HEK293 (cell line): ENCODE data around the gene HHAT.

ENCODE experiments used
- CTCF ChIA-PET: fragments of 350-600 bp; formaldehyde crosslinking; extraction: SDS; loops from one replicate; lab custom pipeline; 2021; ENCODE audit warnings: antibody characterized with exemption; lab: Yijun Ruan, JAX
- POLR2A ChIA-PET: fragments of 300-600 bp; formaldehyde crosslinking; extraction: SDS; loops from one replicate; lab custom pipeline; 2020; ENCODE audit warnings: antibody characterized with exemption, inconsistent platforms; lab: Yijun Ruan, JAX
- H3K27ac ChIP-seq: fragments of 200-500 bp; sonication (Bioruptor generic); 2 replicates; pipeline ENCODE4 v1.5.1; 2014; ENCODE audit warnings: low read depth, low read length, control low read depth, inconsistent platforms; ENCODE audit errors: extremely low read depth
- H3K36me3 ChIP-seq, 2 experiments: fragments of 200-500 bp in 1 of 2; sonication (Bioruptor generic) in 1 of 2; 1 replicate in 1 of 2; 2 replicates in 1 of 2; pipeline ENCODE4 v1.5.1; 2014 to 2017; ENCODE audit warnings: inconsistent platforms in 2 of 2, low read length in 2 of 2; ENCODE audit not compliant: control insufficient read depth in 2 of 2, insufficient read depth in 1 of 2
- H3K4me1 ChIP-seq: fragments of 200-500 bp; sonication (Bioruptor generic); 2 replicates; pipeline ENCODE4 v1.5.1; 2014; ENCODE audit warnings: mild to moderate bottlenecking, low read length, inconsistent platforms; ENCODE audit not compliant: control insufficient read depth, insufficient read depth
- H3K4me3 ChIP-seq: 2 replicates; pipeline ENCODE4 v1.5.1; 2011; ENCODE audit warnings: low read depth, mild to moderate bottlenecking, control low read depth, low read length, moderate library complexity
- H3K9me3 ChIP-seq: fragments of 200-500 bp; sonication (Bioruptor generic); 2 replicates; pipeline ENCODE4 v1.5.1; 2014; ENCODE audit warnings: low read depth, low read length, inconsistent platforms; ENCODE audit not compliant: control insufficient read depth, insufficient read depth
- HOXD13 ChIP-seq: sonication (generic); formaldehyde crosslinking; IDR thresholded peaks from 2 replicates; pipeline ENCODE4 v1.8.0; 2022; ENCODE audit warnings: missing genetic modification reagents, borderline replicate concordance
- KLF1 ChIP-seq: fragments of 450-650 bp; formaldehyde crosslinking; IDR thresholded peaks from 2 replicates; pipeline ENCODE4 v1.5.1; 2016; ENCODE audit warnings: missing biosample characterization, missing genetic modification characterization
- PRDM1 ChIP-seq: fragments of 450-650 bp; formaldehyde crosslinking; IDR thresholded peaks from 2 replicates; pipeline ENCODE4; 2016; ENCODE audit warnings: missing biosample characterization, missing genetic modification characterization
- SCRT1 ChIP-seq: fragments of 450-650 bp; formaldehyde crosslinking; IDR thresholded peaks from 2 replicates; pipeline ENCODE4 v1.5.1; 2016; ENCODE audit warnings: missing biosample characterization, missing genetic modification characterization, borderline replicate concordance
- SCRT2 ChIP-seq: fragments of 450-650 bp; formaldehyde crosslinking; IDR thresholded peaks from 2 replicates; pipeline ENCODE4 v1.5.1; 2016; ENCODE audit warnings: missing biosample characterization, missing genetic modification characterization
- SETDB1 ChIP-seq: IDR thresholded peaks from one replicate; pipeline ENCODE4 v1.6.1; 2017; ENCODE audit warnings: mild to moderate bottlenecking, low read length, moderate library complexity, mixed read lengths; ENCODE audit not compliant: insufficient read length
- ZBTB17 ChIP-seq: fragments of 450-650 bp; formaldehyde crosslinking; IDR thresholded peaks from 2 replicates; pipeline ENCODE4 v1.5.1; 2016; ENCODE audit warnings: missing biosample characterization, missing genetic modification characterization
- ZBTB7A ChIP-seq: fragments of 450-650 bp; formaldehyde crosslinking; IDR thresholded peaks from 2 replicates; pipeline ENCODE4 v1.5.1; 2016; ENCODE audit warnings: low read depth, missing biosample characterization, missing genetic modification characterization
- ZNF133 ChIP-seq: fragments of 450-650 bp; formaldehyde crosslinking; IDR thresholded peaks from 2 replicates; pipeline ENCODE4 v1.5.1; 2016; ENCODE audit warnings: missing biosample characterization, missing genetic modification characterization
- ZNF138 ChIP-seq: fragments of 450-650 bp; formaldehyde crosslinking; IDR thresholded peaks from 2 replicates; pipeline ENCODE4 v1.5.1; 2016; ENCODE audit warnings: missing biosample characterization, missing genetic modification characterization, borderline replicate concordance
- ZNF214 ChIP-seq: fragments of 450-650 bp; formaldehyde crosslinking; IDR thresholded peaks from 2 replicates; pipeline ENCODE4 v1.5.1; 2017; ENCODE audit warnings: missing biosample characterization, mild to moderate bottlenecking, missing genetic modification characterization, borderline replicate concordance
- ZNF510 ChIP-seq: fragments of 450-650 bp; formaldehyde crosslinking; IDR thresholded peaks from 2 replicates; pipeline ENCODE4 v1.5.1; 2018; ENCODE audit warnings: mild to moderate bottlenecking, missing genetic modification characterization, missing biosample characterization; ENCODE audit not compliant: insufficient replicate concordance
- ZNF521 ChIP-seq: fragments of 450-650 bp; formaldehyde crosslinking; IDR thresholded peaks from 2 replicates; pipeline ENCODE4 v1.5.1; 2017; ENCODE audit warnings: missing biosample characterization, mild to moderate bottlenecking, missing genetic modification characterization
- ZNF530 ChIP-seq: fragments of 450-650 bp; formaldehyde crosslinking; IDR thresholded peaks from 2 replicates; pipeline ENCODE4 v1.5.1; 2016; ENCODE audit warnings: low read depth, missing biosample characterization, missing genetic modification characterization
- ZNF558 ChIP-seq: fragments of 450-650 bp; formaldehyde crosslinking; IDR thresholded peaks from 2 replicates; pipeline ENCODE4 v1.5.1; 2016; ENCODE audit warnings: missing biosample characterization, missing genetic modification characterization
- ZNF600 ChIP-seq: fragments of 450-650 bp; formaldehyde crosslinking; IDR thresholded peaks from 2 replicates; pipeline ENCODE4 v1.5.1; 2016; ENCODE audit warnings: missing biosample characterization, missing genetic modification characterization
- ZNF776 ChIP-seq: fragments of 450-650 bp; formaldehyde crosslinking; IDR thresholded peaks from 2 replicates; pipeline ENCODE4 v1.5.0; 2017; ENCODE audit warnings: missing biosample characterization, missing genetic modification characterization, borderline replicate concordance
- ZNF785 ChIP-seq: fragments of 450-650 bp; formaldehyde crosslinking; IDR thresholded peaks from 2 replicates; pipeline ENCODE4 v1.5.1; 2016; ENCODE audit warnings: missing biosample characterization, missing genetic modification characterization
- ZSCAN23 ChIP-seq: fragments of 450-650 bp; formaldehyde crosslinking; IDR thresholded peaks from 2 replicates; pipeline ENCODE4 v1.5.1; 2016; ENCODE audit warnings: missing biosample characterization, missing genetic modification characterization
- TF ChIP-seq, protein P1 (sequence below): fragments of 450-650 bp; formaldehyde crosslinking; IDR thresholded peaks from 2 replicates; pipeline ENCODE4 v1.5.1; 2016; ENCODE audit warnings: missing biosample characterization, missing genetic modification characterization, borderline replicate concordance
- TF ChIP-seq, protein P2 (sequence below): fragments of 450-650 bp; formaldehyde crosslinking; IDR thresholded peaks from 2 replicates; pipeline ENCODE4 v1.5.1; 2017; ENCODE audit warnings: missing biosample characterization, missing genetic modification characterization
- TF ChIP-seq, protein P3 (sequence below): IDR thresholded peaks from 2 replicates; pipeline ENCODE4 v1.6.1; 2011; ENCODE audit warnings: mild to moderate bottlenecking, low read depth, low read length, borderline replicate concordance
- TF ChIP-seq, protein P4 (sequence below): fragments of 450-650 bp; formaldehyde crosslinking; IDR thresholded peaks from 2 replicates; pipeline ENCODE4 v1.5.1; 2016; ENCODE audit warnings: missing biosample characterization, missing genetic modification characterization

Gene HHAT

DNA sequence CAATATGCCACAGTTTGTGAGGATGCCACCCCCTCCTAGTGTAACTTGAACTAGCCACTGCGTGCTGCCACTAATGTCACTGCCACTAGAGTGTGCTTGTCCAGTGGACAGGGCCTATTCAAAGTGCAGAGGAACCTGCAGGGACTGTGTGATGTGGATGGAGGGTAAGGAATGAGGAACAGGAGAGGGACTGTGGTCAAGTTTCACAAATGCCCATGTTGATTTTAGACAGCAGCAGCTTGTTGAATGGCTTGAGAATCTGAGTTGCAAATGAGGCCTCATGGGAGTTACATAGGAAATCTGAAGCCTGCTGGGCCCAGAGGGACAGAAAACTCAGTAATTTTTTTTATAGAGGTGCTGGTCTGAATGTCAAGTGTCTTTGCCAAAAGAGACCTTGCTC, 112.3 kb downstream of the HHAT start:
- TF ChIP-seq ZBTB17 (no peak), ZSCAN23 (no peak), ZBTB7A (tag by site-specific recombination) (no peak), ZNF600 (tag by site-specific recombination) (peak; percentile 65), SCRT1 (tag by site-specific recombination) (peak; percentile 26; the same call in 1 of the 2 replicates), ZNF776 (no peak), SETDB1 (no peak), ZNF521 (tag by site-specific recombination) (no peak), HOXD13 (no peak), KLF1 (no peak), PRDM1 (tag by site-specific recombination) (no peak), ZNF558 (tag by site-specific recombination) (no peak), ZNF214 (tag by site-specific recombination) (no peak), ZNF138 (tag by site-specific recombination) (no peak), ZNF530 (tag by site-specific recombination) (no peak), ZNF133 (tag by site-specific recombination) (no peak), ZNF510 (tag by site-specific recombination) (no peak), ZNF785 (no peak), SCRT2 (tag by site-specific recombination) (peak; percentile 39; the same call in 1 of the 2 replicates)
- TF ChIP-seq, protein P1, sequence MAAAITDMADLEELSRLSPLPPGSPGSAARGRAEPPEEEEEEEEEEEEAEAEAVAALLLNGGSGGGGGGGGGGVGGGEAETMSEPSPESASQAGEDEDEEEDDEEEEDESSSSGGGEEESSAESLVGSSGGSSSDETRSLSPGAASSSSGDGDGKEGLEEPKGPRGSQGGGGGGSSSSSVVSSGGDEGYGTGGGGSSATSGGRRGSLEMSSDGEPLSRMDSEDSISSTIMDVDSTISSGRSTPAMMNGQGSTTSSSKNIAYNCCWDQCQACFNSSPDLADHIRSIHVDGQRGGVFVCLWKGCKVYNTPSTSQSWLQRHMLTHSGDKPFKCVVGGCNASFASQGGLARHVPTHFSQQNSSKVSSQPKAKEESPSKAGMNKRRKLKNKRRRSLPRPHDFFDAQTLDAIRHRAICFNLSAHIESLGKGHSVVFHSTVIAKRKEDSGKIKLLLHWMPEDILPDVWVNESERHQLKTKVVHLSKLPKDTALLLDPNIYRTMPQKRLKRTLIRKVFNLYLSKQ (tag by site-specific recombination) = no peak
- TF ChIP-seq, protein P2, sequence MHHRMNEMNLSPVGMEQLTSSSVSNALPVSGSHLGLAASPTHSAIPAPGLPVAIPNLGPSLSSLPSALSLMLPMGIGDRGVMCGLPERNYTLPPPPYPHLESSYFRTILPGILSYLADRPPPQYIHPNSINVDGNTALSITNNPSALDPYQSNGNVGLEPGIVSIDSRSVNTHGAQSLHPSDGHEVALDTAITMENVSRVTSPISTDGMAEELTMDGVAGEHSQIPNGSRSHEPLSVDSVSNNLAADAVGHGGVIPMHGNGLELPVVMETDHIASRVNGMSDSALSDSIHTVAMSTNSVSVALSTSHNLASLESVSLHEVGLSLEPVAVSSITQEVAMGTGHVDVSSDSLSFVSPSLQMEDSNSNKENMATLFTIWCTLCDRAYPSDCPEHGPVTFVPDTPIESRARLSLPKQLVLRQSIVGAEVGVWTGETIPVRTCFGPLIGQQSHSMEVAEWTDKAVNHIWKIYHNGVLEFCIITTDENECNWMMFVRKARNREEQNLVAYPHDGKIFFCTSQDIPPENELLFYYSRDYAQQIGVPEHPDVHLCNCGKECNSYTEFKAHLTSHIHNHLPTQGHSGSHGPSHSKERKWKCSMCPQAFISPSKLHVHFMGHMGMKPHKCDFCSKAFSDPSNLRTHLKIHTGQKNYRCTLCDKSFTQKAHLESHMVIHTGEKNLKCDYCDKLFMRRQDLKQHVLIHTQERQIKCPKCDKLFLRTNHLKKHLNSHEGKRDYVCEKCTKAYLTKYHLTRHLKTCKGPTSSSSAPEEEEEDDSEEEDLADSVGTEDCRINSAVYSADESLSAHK (tag by site-specific recombination) = no peak
- TF ChIP-seq, protein P3, sequence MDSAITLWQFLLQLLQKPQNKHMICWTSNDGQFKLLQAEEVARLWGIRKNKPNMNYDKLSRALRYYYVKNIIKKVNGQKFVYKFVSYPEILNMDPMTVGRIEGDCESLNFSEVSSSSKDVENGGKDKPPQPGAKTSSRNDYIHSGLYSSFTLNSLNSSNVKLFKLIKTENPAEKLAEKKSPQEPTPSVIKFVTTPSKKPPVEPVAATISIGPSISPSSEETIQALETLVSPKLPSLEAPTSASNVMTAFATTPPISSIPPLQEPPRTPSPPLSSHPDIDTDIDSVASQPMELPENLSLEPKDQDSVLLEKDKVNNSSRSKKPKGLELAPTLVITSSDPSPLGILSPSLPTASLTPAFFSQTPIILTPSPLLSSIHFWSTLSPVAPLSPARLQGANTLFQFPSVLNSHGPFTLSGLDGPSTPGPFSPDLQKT = no peak
- TF ChIP-seq, protein P4, sequence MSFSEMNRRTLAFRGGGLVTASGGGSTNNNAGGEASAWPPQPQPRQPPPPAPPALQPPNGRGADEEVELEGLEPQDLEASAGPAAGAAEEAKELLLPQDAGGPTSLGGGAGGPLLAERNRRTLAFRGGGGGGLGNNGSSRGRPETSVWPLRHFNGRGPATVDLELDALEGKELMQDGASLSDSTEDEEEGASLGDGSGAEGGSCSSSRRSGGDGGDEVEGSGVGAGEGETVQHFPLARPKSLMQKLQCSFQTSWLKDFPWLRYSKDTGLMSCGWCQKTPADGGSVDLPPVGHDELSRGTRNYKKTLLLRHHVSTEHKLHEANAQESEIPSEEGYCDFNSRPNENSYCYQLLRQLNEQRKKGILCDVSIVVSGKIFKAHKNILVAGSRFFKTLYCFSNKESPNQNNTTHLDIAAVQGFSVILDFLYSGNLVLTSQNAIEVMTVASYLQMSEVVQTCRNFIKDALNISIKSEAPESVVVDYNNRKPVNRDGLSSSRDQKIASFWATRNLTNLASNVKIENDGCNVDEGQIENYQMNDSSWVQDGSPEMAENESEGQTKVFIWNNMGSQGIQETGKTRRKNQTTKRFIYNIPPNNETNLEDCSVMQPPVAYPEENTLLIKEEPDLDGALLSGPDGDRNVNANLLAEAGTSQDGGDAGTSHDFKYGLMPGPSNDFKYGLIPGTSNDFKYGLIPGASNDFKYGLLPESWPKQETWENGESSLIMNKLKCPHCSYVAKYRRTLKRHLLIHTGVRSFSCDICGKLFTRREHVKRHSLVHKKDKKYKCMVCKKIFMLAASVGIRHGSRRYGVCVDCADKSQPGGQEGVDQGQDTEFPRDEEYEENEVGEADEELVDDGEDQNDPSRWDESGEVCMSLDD (tag by site-specific recombination) = no peak
- no peaks in the 10 kb centered on the region for H3K36me3 ChIP-seq
- ChIA-PET CTCF (interaction anchor here (0.7 to 3.1 kb wide), 7 partner anchors 8 to 694 kb away, joined by 3 to 22 read pairs (median 3); no protein-coding TSS in a partner anchor), POLR2A (interaction anchor here (1.3 kb wide), 1 partner anchor 25 kb away, joined by 3 read pairs; no protein-coding TSS in a partner anchor)
- H3K4me1 ChIP-seq = peaks cover 7% of the 10 kb centered on the region
- no peak overlapping the region for H3K4me3 ChIP-seq
- no peaks in the 10 kb centered on the region for H3K9me3 ChIP-seq
- H3K27ac ChIP-seq = no peak overlapping the region
